Measurements from ENCODE around the gene GP1BA. TPM values are rescaled to one million over a fixed set of nuclear protein-coding genes. Genes with fewer than 3 reads are reported as not detected.

GP1BA gene
- total RNA-seq, 1 donor from 2014 or later, result not detected

- Mint-ChIP-seq H3K9me3 (no peaks in the 10 kb centered on the region), H3K36me3 (ENCODE audit: low read depth) (peaks cover 43% of the 10 kb centered on the region), H3K27ac (no peak overlapping the region), H3K4me3 (ENCODE audit: low read depth) (no peak overlapping the region), H3K27me3 (ENCODE audit: low read depth) (no peaks in the 10 kb centered on the region), H3K4me1 (ENCODE audit: low read depth) (peaks cover 26% of the 10 kb centered on the region)
- intact Hi-C loops (cut with micrococcal nuclease), result no loop called here
- no peak for DNase-seq (ENCODE audit: low spot score)
Observed at GRCh38 chr17:4935650-4936049, 3.6 kb downstream of the GP1BA start.

GRCh38 chr17:4936436-4936835 is 4.4 kb downstream of the GP1BA start:
- Mint-ChIP-seq H3K4me1 (ENCODE audit: low read depth) (peaks cover 31% of the 10 kb centered on the region), H3K9me3 (no peaks in the 10 kb centered on the region), H3K27me3 (ENCODE audit: low read depth) (no peaks in the 10 kb centered on the region), H3K4me3 (ENCODE audit: low read depth) (no peak overlapping the region), H3K36me3 (ENCODE audit: low read depth) (peaks cover 48% of the 10 kb centered on the region), H3K27ac (no peak overlapping the region)
- no peak for DNase-seq (ENCODE audit: low spot score)
- intact Hi-C loops (cut with micrococcal nuclease), result no loop called here

GRCh38 chr17:4937553-4937952 is 5.5 kb downstream of the GP1BA start:
- intact Hi-C loops (cut with micrococcal nuclease), result no loop called here
- Mint-ChIP-seq H3K4me3 (ENCODE audit: low read depth) (peak overlapping the region; percentile 100), H3K27ac (no peak overlapping the region), H3K36me3 (ENCODE audit: low read depth) (peaks cover 59% of the 10 kb centered on the region), H3K27me3 (ENCODE audit: low read depth) (no peaks in the 10 kb centered on the region), H3K9me3 (no peaks in the 10 kb centered on the region), H3K4me1 (ENCODE audit: low read depth) (peaks cover 41% of the 10 kb centered on the region)
- DNase-seq (ENCODE audit: low spot score), result no peak

DNA sequence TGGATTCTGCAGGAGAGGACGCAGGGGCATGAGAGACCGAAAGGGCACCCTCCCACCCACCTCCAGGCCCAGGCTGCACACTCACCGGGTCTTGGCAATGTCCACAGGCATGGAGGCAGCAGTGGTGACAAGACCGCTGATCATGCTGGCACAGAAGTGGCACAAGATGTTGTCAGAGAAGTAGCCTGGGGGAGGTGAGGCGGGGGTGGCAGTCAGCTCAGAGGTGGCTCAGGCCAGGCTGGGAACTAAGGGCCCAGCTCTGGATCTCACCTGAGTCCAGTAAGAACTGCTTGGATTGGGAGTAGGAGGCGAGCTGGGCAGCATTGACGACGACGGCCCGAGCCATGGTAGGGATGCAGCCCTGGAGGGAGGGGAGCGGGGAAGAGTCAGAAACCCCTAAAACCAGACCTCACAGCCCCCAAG is 6.0 kb downstream of the GP1BA start:
- Mint-ChIP-seq H3K4me1 (ENCODE audit: low read depth) (peaks cover 44% of the 10 kb centered on the region), H3K4me3 (ENCODE audit: low read depth) (peak overlapping the region; percentile 100), H3K27ac (no peak overlapping the region), H3K9me3 (no peaks in the 10 kb centered on the region), H3K27me3 (ENCODE audit: low read depth) (no peaks in the 10 kb centered on the region), H3K36me3 (ENCODE audit: low read depth) (peaks cover 64% of the 10 kb centered on the region)
- DNase-seq (ENCODE audit: low spot score), result no peak
- intact Hi-C loops (cut with micrococcal nuclease), result no loop called here

DNA sequence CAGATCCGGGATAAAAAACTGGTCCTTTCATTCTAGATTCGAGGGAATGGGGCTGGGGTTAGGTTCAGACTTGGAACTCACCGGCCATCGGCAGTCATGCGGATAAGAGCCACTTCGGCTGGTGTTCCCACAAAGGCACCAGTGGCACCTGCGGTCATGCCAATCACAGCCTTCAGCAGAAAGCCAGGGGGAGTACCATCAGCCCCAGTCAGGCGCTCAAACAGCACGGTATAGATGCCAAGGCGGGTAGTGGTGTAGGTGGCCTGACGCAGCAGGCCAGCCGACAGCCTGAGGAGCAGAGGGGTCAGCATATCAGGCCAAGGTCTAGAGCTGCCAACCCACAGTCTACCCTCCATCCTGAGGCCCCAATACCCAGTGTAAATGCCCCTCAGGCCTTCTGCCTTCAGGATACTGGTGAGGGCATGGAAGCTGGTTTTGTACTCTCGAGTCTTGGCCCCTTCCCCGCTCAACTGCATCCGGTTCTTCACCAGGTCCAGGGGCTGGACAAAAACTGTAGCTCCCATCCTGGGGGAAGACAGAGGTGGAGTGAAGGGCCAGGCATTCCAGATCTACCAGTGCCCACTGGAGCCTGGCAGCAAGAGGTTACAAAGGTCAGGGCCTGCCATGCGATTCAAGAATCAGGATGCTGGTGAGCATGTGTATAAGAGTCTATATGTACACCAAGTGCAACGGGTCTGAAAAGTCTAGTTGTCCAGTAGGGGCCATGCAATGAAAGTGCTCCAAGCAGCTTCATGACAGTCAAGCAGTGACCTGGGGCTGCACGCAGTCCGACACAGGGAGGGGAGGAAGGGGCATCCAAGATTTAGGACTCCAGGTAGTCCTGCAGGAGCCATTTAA is 6.8 kb downstream of the GP1BA start:
- H3K4me1 Mint-ChIP-seq (ENCODE audit: low read depth), result peaks cover 45% of the 10 kb centered on the region

DNA sequence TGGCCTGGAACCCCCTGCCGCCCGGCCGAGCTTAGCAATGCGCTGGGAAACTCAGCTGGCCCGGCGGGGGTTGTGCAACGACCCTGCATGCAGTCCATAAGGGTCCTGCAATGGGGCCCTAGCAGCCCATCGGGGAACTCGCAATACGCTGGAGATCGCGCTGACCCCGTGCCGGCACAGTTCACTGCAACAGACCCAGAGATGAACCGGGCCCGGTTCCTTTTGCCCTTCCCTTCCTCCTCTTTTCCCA is 7.4 kb downstream of the GP1BA start:
- peaks cover 75% of the 10 kb centered on the region for H3K36me3 Mint-ChIP-seq (ENCODE audit: low read depth)
- intact Hi-C loops (cut with micrococcal nuclease), result loop anchor here (1.0 kb wide), 1 partner anchor 30 kb away; no protein-coding TSS in a partner anchor
- H3K27ac Mint-ChIP-seq, result peak overlapping the region; percentile 87
- DNase-seq (ENCODE audit: low spot score), result no peak
- no peaks in the 10 kb centered on the region for H3K9me3 Mint-ChIP-seq
- no peaks in the 10 kb centered on the region for H3K27me3 Mint-ChIP-seq (ENCODE audit: low read depth)
- peak overlapping the region; percentile 100 for H3K4me3 Mint-ChIP-seq (ENCODE audit: low read depth)
- H3K4me1 Mint-ChIP-seq (ENCODE audit: low read depth), result peaks cover 45% of the 10 kb centered on the region

More for the DNA sequence above, 6.8 kb downstream of the GP1BA start:
- intact Hi-C loops (cut with micrococcal nuclease), result loop anchor here (1.0 kb wide), 1 partner anchor 30 kb away; no protein-coding TSS in a partner anchor
- no peak for DNase-seq (ENCODE audit: low spot score)
- Mint-ChIP-seq H3K4me3 (ENCODE audit: low read depth) (peak overlapping the region; percentile 100), H3K36me3 (ENCODE audit: low read depth) (peaks cover 71% of the 10 kb centered on the region), H3K27me3 (ENCODE audit: low read depth) (no peaks in the 10 kb centered on the region), H3K9me3 (no peaks in the 10 kb centered on the region), H3K27ac (peak overlapping the region; percentile 87)

GRCh38 chr17:4939796-4940554 is 7.9 kb downstream of the GP1BA start, which contains the start of the genes RNF167 and SLC25A11:
Gene RNF167 (plus strand): TSS chr17:4940268. CDS start chr17:4940910, 642 bp downstream.
Gene SLC25A11 (minus strand): TSS chr17:4940046. CDS start chr17:4939910, 136 bp downstream.
- H3K9me3 Mint-ChIP-seq, result no peaks in the 10 kb centered on the region
- H3K27me3 Mint-ChIP-seq (ENCODE audit: low read depth), result no peaks in the 10 kb centered on the region
- peak; percentile 98 for DNase-seq (ENCODE audit: low spot score)
- peaks cover 79% of the 10 kb centered on the region for H3K36me3 Mint-ChIP-seq (ENCODE audit: low read depth)
- H3K27ac Mint-ChIP-seq, result peak within 1 kb of the TSS; percentile 87
- peaks cover 48% of the 10 kb centered on the region for H3K4me1 Mint-ChIP-seq (ENCODE audit: low read depth)
- H3K4me3 Mint-ChIP-seq (ENCODE audit: low read depth), result peak within 1 kb of the TSS; percentile 100
- intact Hi-C loops (cut with micrococcal nuclease), result loop anchor here (1.0 to 10.0 kb wide), 7 partner anchors 8 to 575 kb away; partner anchors contain the start of genes ARRB2, INCA1, KIF1C and PFN1

GRCh38 chr17:4940555-4941318 is 8.7 kb downstream of the GP1BA start:
- no peaks in the 10 kb centered on the region for H3K27me3 Mint-ChIP-seq (ENCODE audit: low read depth)
- H3K4me1 Mint-ChIP-seq (ENCODE audit: low read depth), result peaks cover 55% of the 10 kb centered on the region
- H3K27ac Mint-ChIP-seq, result peak overlapping the region; percentile 87
- H3K36me3 Mint-ChIP-seq (ENCODE audit: low read depth), result peaks cover 86% of the 10 kb centered on the region
- no peaks in the 10 kb centered on the region for H3K9me3 Mint-ChIP-seq
- DNase-seq (ENCODE audit: low spot score), result peak; percentile 42
- intact Hi-C loops (cut with micrococcal nuclease), result loop anchor here (1.0 to 10.0 kb wide), 6 partner anchors 8 to 576 kb away; partner anchors contain the start of genes ARRB2, INCA1, KIF1C and PFN1
- peak overlapping the region; percentile 100 for H3K4me3 Mint-ChIP-seq (ENCODE audit: low read depth)

DNA sequence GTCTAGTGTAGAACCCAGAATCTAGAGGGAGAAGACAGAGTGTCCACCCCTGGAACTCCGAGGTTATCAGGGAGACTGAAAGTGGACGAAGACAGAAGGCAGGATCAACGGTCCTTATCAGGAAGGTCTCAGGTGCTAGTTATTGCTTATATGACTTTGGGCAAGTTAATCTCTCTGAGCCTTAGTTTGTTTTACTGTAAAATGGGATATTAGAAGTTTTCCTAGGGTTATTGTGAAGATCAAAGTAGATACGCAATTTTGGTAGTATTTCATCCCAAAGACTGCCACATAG is 9.2 kb downstream of the GP1BA start:
- H3K27ac Mint-ChIP-seq, result peak overlapping the region; percentile 87
- DNase-seq (ENCODE audit: low spot score), result no peak
- H3K36me3 Mint-ChIP-seq (ENCODE audit: low read depth), result peaks cover 88% of the 10 kb centered on the region
- peaks cover 57% of the 10 kb centered on the region for H3K4me1 Mint-ChIP-seq (ENCODE audit: low read depth)
- H3K27me3 Mint-ChIP-seq (ENCODE audit: low read depth), result no peaks in the 10 kb centered on the region
- intact Hi-C loops (cut with micrococcal nuclease), result loop anchor here (2.0 to 10.0 kb wide), 3 partner anchors 56 to 576 kb away; partner anchors contain the start of genes ARRB2, INCA1, KIF1C and UBE2G1
- no peaks in the 10 kb centered on the region for H3K9me3 Mint-ChIP-seq
- H3K4me3 Mint-ChIP-seq (ENCODE audit: low read depth), result peak overlapping the region; percentile 100

DNA sequence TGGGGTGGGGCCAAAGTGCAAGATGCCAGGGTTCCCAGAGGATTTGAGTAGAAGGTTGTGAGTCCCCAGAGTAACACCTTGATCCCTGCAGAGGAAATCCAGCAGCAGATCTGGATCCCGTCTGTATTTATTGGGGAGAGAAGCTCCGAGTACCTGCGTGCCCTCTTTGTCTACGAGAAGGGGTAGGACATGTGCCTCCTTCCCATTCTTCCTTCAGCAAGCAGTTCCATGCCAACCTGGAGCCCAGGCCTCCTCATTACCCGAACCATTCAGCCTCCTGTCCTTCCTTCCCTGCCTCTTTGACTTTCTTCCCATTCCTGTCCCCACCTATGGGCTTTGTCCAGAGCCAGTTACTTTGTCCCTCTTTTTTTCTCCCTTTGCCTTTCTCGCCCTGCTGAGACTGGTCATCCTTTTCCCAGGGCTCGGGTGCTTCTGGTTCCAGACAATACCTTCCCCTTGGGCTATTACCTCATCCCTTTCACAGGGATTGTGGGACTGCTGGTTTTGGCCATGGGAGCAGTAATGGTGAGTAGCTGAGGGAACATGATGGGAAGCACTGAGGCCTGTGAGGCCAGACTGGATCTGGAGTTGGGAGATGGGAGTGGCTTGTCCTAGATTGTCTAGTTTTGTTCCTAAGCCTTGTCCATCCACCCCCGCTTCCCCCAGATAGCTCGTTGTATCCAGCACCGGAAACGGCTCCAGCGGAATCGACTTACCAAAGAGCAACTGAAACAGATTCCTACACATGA is 10.9 kb downstream of the GP1BA start:
- peak overlapping the region; percentile 100 for H3K4me3 Mint-ChIP-seq (ENCODE audit: low read depth)
- peak overlapping the region; percentile 7 for H3K27ac Mint-ChIP-seq
- peaks cover 60% of the 10 kb centered on the region for H3K4me1 Mint-ChIP-seq (ENCODE audit: low read depth)
- DNase-seq (ENCODE audit: low spot score), result no peak
- no peaks in the 10 kb centered on the region for H3K9me3 Mint-ChIP-seq
- no peaks in the 10 kb centered on the region for H3K27me3 Mint-ChIP-seq (ENCODE audit: low read depth)
- intact Hi-C loops (cut with micrococcal nuclease), result loop anchor here (10.0 kb wide), 1 partner anchor 578 kb away; the partner anchor contains the start of gene UBE2G1
- H3K36me3 Mint-ChIP-seq (ENCODE audit: low read depth), result peaks cover 89% of the 10 kb centered on the region

GRCh38 chr17:4944163-4944553 is 12.1 kb downstream of the GP1BA start:
- Mint-ChIP-seq H3K9me3 (no peaks in the 10 kb centered on the region), H3K36me3 (ENCODE audit: low read depth) (peaks cover 78% of the 10 kb centered on the region), H3K27me3 (ENCODE audit: low read depth) (no peaks in the 10 kb centered on the region), H3K4me3 (ENCODE audit: low read depth) (peak overlapping the region; percentile 100), H3K27ac (peak overlapping the region; percentile 92), H3K4me1 (ENCODE audit: low read depth) (peaks cover 52% of the 10 kb centered on the region)
- intact Hi-C loops (cut with micrococcal nuclease), result loop anchor here (2.0 to 10.0 kb wide), 2 partner anchors 35 to 579 kb away; partner anchors contain the start of gene UBE2G1
- DNase-seq (ENCODE audit: low spot score), result peak; percentile 66
